ENCODE data around the gene CADM3. TPM values are rescaled to one million over a fixed set of nuclear protein-coding genes. Genes with fewer than 3 reads are reported as not detected.

CADM3 gene
- total and polyA plus RNA-seq, 2 donors (not counting 3 experiments of a cell fraction or from before 2014, with no cell fraction given): 2.7 to 6.0 TPM

DNA sequence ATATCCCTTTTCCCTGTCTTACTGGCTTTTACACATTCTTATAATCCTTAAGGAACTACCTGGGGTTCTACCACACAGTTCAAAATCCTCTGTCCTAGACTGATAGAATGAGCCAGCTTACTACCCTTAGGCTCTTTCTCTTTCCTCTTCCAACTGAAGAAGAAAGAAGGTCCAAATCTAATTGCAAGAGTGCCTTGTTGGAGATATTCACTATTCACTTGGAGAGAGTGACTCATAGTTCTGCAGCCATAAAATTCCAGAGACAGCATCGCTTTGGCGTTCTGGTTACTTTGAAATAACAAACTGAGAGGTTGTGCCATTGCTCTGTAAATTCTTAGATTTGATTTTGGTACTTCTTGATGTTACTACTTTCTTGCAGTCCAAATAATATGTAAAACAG, 4.2 kb downstream of the CADM3 start:
- Histone ChIP-seq H4K20me1 (replicated peaks; ENCODE audit: control insufficient read depth, extremely low read depth, insufficient read depth, low read length) (no peaks in the 10 kb centered on the region), H3K9ac (replicated peaks; ENCODE audit: extremely low read depth, insufficient read depth, low read length) (no peak overlapping the region), H3K9me1 (replicated peaks; ENCODE audit: control insufficient read depth, extremely low read depth, insufficient read depth, low read length) (no peaks in the 10 kb centered on the region), H3K79me2 (ENCODE audit: control insufficient read depth, insufficient read depth, low read length) (no peaks in the 10 kb centered on the region), H3K9me3 (replicated peaks; ENCODE audit: control insufficient read depth, insufficient read depth, low read length) (no peaks in the 10 kb centered on the region), H3K27me3 (ENCODE audit: control insufficient read depth in 2 of 2, insufficient read depth in 2 of 2, low read length in 2 of 2) (peaks cover 26 to 29% of the 10 kb centered on the region in 2 experiments), H3K36me3 (ENCODE audit: control insufficient read depth in 2 of 2, extremely low read depth in 1 of 2, insufficient read depth in 2 of 2, low read length in 2 of 2) (no peaks in the 10 kb centered on the region), H3K4me3 (replicated peaks in 1 of 3; ENCODE audit: insufficient read depth in 1 of 3, low read depth in 1 of 3, low read length in 3 of 3) (no peak overlapping the region), H3K4me2 (ENCODE audit: insufficient read depth, low read length) (no peak overlapping the region), H3K4me1 (ENCODE audit: control insufficient read depth, extremely low read depth, insufficient read depth, low read length) (no peaks in the 10 kb centered on the region), H3K27ac (ENCODE audit: insufficient read depth, low read depth, low read length) (no peak overlapping the region), H2AFZ (ENCODE audit: low read depth, low read length) (no peak overlapping the region)
- TF ChIP-seq MYC (IDR thresholded peaks at IDR 0.05; ENCODE audit: low read depth, low read length) (no peak), FOS (IDR thresholded peaks at IDR 0.05; ENCODE audit: borderline replicate concordance, insufficient read depth, low read length) (no peak)
- TF ChIP-seq, protein P1, sequence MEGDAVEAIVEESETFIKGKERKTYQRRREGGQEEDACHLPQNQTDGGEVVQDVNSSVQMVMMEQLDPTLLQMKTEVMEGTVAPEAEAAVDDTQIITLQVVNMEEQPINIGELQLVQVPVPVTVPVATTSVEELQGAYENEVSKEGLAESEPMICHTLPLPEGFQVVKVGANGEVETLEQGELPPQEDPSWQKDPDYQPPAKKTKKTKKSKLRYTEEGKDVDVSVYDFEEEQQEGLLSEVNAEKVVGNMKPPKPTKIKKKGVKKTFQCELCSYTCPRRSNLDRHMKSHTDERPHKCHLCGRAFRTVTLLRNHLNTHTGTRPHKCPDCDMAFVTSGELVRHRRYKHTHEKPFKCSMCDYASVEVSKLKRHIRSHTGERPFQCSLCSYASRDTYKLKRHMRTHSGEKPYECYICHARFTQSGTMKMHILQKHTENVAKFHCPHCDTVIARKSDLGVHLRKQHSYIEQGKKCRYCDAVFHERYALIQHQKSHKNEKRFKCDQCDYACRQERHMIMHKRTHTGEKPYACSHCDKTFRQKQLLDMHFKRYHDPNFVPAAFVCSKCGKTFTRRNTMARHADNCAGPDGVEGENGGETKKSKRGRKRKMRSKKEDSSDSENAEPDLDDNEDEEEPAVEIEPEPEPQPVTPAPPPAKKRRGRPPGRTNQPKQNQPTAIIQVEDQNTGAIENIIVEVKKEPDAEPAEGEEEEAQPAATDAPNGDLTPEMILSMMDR (IDR thresholded peaks at IDR 0.05; ENCODE audit: extremely low read depth in 1 of 2, insufficient read depth in 1 of 2, low read depth in 1 of 2, low read length in 2 of 2): no peak
- FAIRE-seq (no peak), DNase-seq (ENCODE audit: low read depth, low spot score) (no peak)
- CTCF ChIA-PET: interaction anchor here (1.4 kb wide), 1 partner anchor 22 kb away, joined by 4 read pairs; no protein-coding TSS in a partner anchor
- intact Hi-C loops (cut with micrococcal nuclease) (no loop called here), dilution Hi-C loops (cut with MboI; ENCODE audit: extremely low pct_ligation_motif_present, low sequenced_read_pairs) (no loop called here)
- no TSS peak for BruUV-seq (replicated peaks)
- POLR2A ChIA-PET: no interaction called here

DNA sequence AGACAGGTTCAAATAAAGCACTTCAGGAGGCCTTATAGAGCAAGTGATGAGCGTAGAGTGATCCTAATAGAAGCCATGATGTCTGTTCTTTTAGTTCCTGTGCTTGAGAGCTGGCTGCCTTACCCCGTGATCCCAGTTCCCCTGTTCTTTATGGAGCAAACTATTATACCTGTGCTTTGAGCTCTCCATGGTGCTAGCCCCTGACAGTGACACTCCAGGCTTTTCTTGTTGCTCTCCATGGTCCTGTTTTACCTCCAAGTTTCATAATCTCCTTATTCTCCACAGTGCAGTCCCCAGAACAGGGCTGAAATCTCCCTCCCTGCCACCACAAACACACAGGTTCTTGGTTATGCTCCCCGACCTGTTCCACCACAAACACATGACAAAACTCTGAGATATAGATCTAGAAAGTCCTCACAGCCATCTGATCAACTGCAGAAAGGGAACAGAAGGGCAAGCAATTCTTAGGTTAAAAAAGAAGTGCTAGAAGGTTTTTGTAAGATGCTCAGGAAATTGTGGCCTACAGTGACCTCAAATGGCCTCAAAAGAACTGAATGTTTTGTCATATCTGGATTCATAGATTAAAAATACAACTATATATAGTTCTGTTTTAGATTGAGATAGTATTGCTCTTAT, 6.0 kb downstream of the CADM3 start:
- H3K9ac ChIP-seq (replicated peaks; ENCODE audit: extremely low read depth, insufficient read depth, low read length): no peak overlapping the region
- no peak overlapping the region for H3K4me2 ChIP-seq (ENCODE audit: insufficient read depth, low read length)
- ChIA-PET CTCF (interaction anchor here (0.7 to 1.9 kb wide), 12 partner anchors 11 to 830 kb away, joined by 3 to 13 read pairs (median 4); no protein-coding TSS in a partner anchor), POLR2A (no interaction called here)
- peaks cover 12 to 19% of the 10 kb centered on the region in 2 experiments for H3K27me3 ChIP-seq (ENCODE audit: control insufficient read depth in 2 of 2, insufficient read depth in 2 of 2, low read length in 2 of 2)
- H2AFZ ChIP-seq (ENCODE audit: low read depth, low read length): no peak overlapping the region
- no TSS peak for BruUV-seq (replicated peaks)
- no peaks in the 10 kb centered on the region for H3K9me1 ChIP-seq (replicated peaks; ENCODE audit: control insufficient read depth, extremely low read depth, insufficient read depth, low read length)
- H3K27ac ChIP-seq (ENCODE audit: insufficient read depth, low read depth, low read length): no peak overlapping the region
- dilution Hi-C loops (cut with MboI; ENCODE audit: extremely low pct_ligation_motif_present, low sequenced_read_pairs) (no loop called here), intact Hi-C loops (cut with micrococcal nuclease) (no loop called here)
- H3K79me2 ChIP-seq (ENCODE audit: control insufficient read depth, insufficient read depth, low read length): no peaks in the 10 kb centered on the region
- H4K20me1 ChIP-seq (replicated peaks; ENCODE audit: control insufficient read depth, extremely low read depth, insufficient read depth, low read length): no peaks in the 10 kb centered on the region
- H3K36me3 ChIP-seq (ENCODE audit: control insufficient read depth in 2 of 2, extremely low read depth in 1 of 2, insufficient read depth in 2 of 2, low read length in 2 of 2): no peaks in the 10 kb centered on the region
- TF ChIP-seq POLR2A (IDR thresholded peaks at IDR 0.05; ENCODE audit: low read depth, low read length): no peak
- TF ChIP-seq, protein P2, sequence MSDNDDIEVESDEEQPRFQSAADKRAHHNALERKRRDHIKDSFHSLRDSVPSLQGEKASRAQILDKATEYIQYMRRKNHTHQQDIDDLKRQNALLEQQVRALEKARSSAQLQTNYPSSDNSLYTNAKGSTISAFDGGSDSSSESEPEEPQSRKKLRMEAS (IDR thresholded peaks at IDR 0.05; ENCODE audit: insufficient read depth, insufficient read length): no peak
- no peak for TF ChIP-seq GATA2 (IDR thresholded peaks at IDR 0.05; ENCODE audit: insufficient read depth, insufficient read length, low read depth, low read length)
- TF ChIP-seq POLR2AphosphoS5 (IDR thresholded peaks at IDR 0.05; ENCODE audit: insufficient read depth, low read depth, low read length): no peak
- TF ChIP-seq JUN (IDR thresholded peaks at IDR 0.05; ENCODE audit: borderline replicate concordance, insufficient read depth, insufficient read length, low read depth): no peak
- TF ChIP-seq, protein P1 (IDR thresholded peaks at IDR 0.05; ENCODE audit: extremely low read depth in 1 of 2, insufficient read depth in 1 of 2, low read depth in 1 of 2, low read length in 2 of 2): no peak
- no peak for TF ChIP-seq MYC (IDR thresholded peaks at IDR 0.05; ENCODE audit: low read depth, low read length)
- no peak for TF ChIP-seq EZH2 (IDR thresholded peaks at IDR 0.05; ENCODE audit: borderline replicate concordance, low read depth, low read length, severe bottlenecking)
- TF ChIP-seq FOS (IDR thresholded peaks at IDR 0.05; ENCODE audit: borderline replicate concordance, insufficient read depth, low read length): no peak
- no peak overlapping the region for H3K4me3 ChIP-seq (replicated peaks in 1 of 3; ENCODE audit: insufficient read depth in 1 of 3, low read depth in 1 of 3, low read length in 3 of 3)
- H3K4me1 ChIP-seq (ENCODE audit: control insufficient read depth, extremely low read depth, insufficient read depth, low read length): no peaks in the 10 kb centered on the region
- DNase-seq (ENCODE audit: low read depth, low spot score) (peak; percentile 81), FAIRE-seq (peak; percentile 81)
- no peaks in the 10 kb centered on the region for H3K9me3 ChIP-seq (replicated peaks; ENCODE audit: control insufficient read depth, insufficient read depth, low read length)
